GM18861 (cell line): Measurements from ENCODE around the gene MRPL18.
"Not testable (repeated sequence)": the region's sequence is repeated elsewhere in the genome, so short reads cannot be mapped to it uniquely, and the experiment has no call there.

Experiments
- ATAC-seq: cut with Tn5 transposase; IDR thresholded peaks from one replicate; pipeline ENCODE4 v1.9.1; 2021; ENCODE audit not compliant: unreplicated experiment

Gene MRPL18

DNA sequence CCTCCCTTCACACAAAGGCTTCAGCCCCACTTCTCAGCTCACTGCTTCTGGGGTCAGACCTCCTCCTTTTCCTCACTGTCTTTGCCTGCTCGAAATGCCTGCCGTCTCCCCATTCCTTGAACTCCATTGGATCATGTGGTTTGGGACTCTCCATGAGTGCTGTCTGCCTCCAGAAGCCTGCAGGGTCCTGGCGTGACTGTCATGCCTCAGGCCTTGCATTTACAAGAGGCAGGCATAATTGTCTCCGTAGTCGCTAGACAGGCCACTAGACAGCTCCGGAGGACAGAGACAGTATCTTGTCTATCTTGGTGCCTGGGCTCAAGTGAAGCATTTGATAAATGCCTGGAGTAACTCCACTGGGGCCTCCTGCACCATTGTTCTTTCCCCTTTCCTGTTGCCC lies 25.1 kb downstream of the MRPL18 start:
- no peak for ATAC-seq

DNA sequence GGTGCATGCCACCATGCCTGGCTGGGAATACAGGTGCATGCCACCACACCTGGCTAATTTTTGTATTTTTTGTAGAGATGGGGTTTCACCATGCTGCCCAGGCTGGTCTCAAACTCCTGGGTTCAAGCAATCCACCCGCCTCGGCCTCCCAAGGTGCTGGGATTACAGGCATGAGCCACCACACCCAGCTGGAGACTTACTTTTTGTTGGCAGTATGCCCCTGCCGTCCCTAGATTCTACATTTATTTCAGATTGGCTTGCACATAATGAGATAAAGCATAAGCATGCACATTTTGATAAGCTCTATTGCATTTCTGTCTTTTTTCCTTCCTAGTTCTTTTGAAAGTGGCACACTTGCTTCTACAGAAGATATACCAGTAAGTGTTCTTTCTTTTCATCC lies 26.5 kb downstream of the MRPL18 start:
- not testable (repeated sequence) for ATAC-seq

- ATAC-seq: no peak
These were observed 27.9 kb downstream of the MRPL18 start for GRCh38 chr6:159817951-159818739.

GRCh38 chr6:159819098-159819497 lies 28.8 kb downstream of the MRPL18 start:
- no peak for ATAC-seq

GRCh38 chr6:159819932-159820640 lies 29.8 kb downstream of the MRPL18 start:
- no peak for ATAC-seq

- ATAC-seq: no peak
These were observed 30.9 kb downstream of the MRPL18 start for GRCh38 chr6:159821122-159821521.

DNA sequence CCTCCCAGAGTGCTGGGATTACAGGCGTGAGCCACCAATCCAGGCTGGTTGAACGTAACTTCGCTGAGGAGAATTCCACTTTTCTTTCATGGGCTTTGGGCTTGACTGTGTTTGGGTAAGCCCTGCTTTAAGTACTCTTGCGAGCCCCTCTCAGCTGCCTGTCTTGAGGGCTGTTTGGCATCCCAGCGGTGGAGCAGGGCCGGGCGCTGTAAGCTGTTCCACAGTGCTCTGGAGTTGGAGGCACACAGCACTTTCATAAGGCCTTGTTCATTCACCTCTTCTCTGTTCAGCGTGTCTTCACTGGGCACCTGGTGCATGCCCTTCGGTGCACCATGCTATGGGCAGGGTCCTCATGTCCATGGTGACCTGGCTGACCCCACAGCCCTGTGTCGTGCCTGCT lies 31.5 kb downstream of the MRPL18 start:
- ATAC-seq: no peak

GRCh38 chr6:159823953-159824352 lies 33.7 kb downstream of the MRPL18 start:
- no peak for ATAC-seq

- ATAC-seq: not testable (repeated sequence)
These were observed 34.4 kb downstream of the MRPL18 start for GRCh38 chr6:159824690-159825089.

- no peak for ATAC-seq
These were observed 35.7 kb downstream of the MRPL18 start for GRCh38 chr6:159826004-159826403.

DNA sequence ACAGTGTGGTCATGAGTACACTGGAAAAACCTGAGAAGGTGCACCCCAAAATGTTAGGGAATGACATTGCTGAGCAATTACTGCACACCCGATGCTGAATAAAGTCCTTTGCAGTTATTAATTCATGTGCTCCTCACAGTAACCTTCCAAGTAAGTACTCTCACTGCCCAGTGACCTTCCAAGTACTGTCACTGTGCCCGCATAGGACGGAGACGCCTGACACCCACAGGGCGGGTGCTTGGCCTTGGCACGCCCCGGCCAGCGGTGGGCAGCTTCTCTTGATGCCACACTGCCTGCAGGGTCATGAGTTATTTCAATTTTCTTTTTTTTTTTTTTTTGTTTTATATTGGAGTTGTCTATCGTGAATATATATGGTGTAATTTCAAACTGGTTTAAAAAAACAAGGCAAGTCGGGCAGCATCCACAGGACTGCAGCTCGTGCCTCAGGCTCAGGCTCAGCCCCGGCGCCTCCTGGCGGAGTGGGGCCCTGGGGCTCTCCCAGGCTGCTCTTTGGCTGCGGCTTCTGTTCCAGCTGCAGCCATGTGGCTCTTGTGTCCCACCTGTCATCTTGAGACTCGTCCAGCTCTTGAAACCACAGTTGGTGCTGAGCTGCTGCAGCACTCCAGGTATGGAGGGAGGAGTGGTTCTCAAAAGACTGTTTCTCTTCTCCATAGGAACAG lies 36.8 kb downstream of the MRPL18 start:
- ATAC-seq: no peak

- ATAC-seq: no peak
These were observed 37.8 kb downstream of the MRPL18 start for GRCh38 chr6:159828074-159828473.

DNA sequence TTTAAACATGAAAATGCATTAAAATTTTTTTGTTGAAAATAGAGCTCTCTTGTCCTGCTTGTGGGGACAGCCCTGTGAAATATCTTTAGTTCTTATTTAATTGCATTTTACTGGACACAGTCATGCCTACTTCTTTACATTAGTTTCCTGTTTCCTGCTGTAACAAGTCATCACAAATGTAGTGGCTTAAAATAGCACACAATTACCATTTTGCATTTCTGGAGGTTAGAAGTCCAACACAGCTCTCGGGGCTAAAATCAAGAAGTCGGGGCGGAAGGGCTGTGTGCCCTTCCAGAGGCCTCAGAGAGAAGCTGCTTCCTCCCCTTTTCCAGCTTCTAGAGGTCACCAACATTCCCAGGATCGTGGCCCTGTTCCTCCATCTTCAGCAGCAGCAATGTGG lies 39.3 kb downstream of the MRPL18 start:
- peak; percentile 69 for ATAC-seq

DNA sequence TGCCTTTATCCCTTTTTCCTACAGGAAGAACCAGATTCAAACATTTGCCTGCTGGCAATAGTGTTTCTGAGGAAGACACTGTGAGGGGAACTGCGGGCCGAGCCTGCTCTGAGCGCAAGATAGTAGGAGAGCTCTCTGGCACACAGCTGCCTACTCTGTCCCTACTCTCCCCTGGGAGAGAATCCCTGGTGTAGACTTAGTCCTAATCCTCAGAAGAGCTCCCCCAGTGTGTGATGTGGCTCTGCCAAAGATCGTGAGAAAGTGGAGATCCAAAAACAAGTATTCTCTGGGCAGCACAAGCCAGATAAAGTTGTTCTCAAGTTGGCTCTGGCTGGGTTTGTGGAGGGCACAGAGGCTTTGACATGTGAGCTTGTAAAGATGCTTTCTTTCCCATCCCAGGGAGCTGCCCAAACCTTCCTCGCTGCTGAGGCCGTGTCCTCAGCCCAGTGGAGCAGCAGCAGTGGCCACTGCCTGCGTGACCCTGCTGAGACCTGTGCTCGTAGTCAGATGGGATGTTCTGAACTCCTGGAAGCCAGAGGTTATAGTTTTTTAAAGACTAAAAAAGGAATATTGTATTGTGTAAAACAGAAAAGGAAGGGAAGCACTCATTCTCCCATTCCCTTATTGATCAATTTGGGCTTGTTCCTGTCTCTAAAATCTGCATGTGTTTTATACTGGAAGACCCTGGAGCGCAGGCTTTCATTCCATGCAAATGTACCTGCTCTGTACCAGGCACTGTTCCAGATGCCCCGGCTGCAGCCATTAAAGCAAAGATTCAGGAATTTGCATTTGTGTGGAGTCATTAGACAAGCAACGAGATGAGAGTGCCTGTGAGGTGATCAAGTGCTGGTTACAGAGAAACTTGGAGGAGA lies 40.5 kb downstream of the MRPL18 start:
- no peak for ATAC-seq

GRCh38 chr6:159831373-159831679 lies 41.1 kb downstream of the MRPL18 start:
- no peak for ATAC-seq

DNA sequence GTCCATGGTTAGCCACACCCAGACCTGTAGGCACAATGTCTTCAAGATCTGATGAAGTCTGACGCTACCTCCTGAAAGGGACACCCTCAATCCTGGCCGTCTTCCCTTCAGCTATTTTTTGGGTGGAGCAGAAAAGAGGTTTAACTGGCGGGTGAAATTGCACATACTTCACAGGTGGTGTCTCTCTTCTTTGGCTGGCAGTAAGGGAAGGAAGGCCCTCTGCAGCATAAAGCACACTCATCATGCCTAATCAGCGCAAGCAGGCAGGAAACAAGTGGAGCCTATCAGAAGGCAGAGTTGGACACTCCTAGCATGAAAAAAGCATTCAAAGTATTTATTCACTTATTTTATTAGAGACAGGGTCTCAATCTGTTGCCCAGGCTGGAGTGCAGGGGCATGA lies 42.7 kb downstream of the MRPL18 start:
- ATAC-seq: no peak

DNA sequence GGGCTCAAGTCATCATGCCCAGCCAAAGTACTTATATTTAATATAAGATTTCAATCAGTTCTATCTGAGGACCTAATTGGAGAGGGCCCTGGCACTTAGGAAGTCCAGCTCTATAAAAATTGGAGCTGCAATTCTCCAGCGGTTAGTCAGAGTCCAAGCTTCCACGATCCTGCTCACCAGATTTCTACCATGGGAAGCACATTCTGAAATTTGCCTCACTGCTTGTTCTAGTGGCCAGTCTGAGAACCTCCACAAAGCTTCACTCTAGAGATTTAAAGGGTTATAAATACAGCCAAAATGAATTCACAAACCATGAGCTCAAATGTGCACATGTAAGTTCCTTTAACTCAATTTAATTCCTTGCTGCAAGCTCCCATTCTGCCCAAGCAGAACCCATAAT lies 43.3 kb downstream of the MRPL18 start:
- ATAC-seq: no peak

- ATAC-seq: no peak
These were observed 43.8 kb downstream of the MRPL18 start for GRCh38 chr6:159833997-159834603.

- no peak for ATAC-seq
These were observed 46.6 kb downstream of the MRPL18 start for GRCh38 chr6:159836718-159837490.

- no peak for ATAC-seq
These were observed 47.2 kb downstream of the MRPL18 start for GRCh38 chr6:159837511-159837910.
